OCI-LY1 (cell line): ENCODE results near the gene ATP11A.

Experiments
- CTCF ChIP-seq: fragments of 200-600 bp; sonication (generic), shearing (Covaris generic); IDR thresholded peaks from 2 replicates; pipeline ENCODE4 v1.5.1; 2017; ENCODE audit warnings: mild to moderate bottlenecking, antibody characterized with exemption, low read length, moderate library complexity, mixed read lengths
- EZH2 ChIP-seq: fragments of 200-600 bp; sonication (generic), shearing (Covaris generic); IDR thresholded peaks from 2 replicates; pipeline ENCODE4 v1.8.0; 2017; ENCODE audit warnings: borderline replicate concordance, mixed run types, mild to moderate bottlenecking, antibody characterized with exemption, low read length, moderate library complexity, mixed read lengths

DNA sequence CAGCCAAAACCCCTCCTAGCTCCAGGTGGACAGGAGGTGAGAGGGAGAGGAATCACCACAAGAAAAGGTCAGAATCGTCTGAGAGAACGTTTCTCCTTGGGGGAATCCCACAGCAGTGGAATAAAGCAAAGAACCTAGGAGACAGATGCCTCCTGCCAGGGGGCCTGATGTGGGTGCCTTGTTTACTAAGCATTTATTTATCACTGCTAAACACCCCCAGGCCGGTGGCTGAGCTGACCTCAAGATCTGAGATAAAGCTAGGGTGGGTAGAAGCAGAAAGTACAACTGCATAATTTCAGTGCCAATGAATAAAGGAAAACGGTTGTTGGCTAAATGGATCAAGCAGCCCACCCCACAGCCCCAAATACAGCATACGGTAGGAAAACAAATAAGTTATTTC, 33.9 kb upstream of the ATP11A start:
- TF ChIP-seq CTCF (no peak), EZH2 (no peak)
